ENCODE data around the gene GAS7. TPM values are rescaled to one million over a fixed set of nuclear protein-coding genes. Genes with fewer than 3 reads are reported as not detected.

Gene GAS7
- total and polyA plus RNA-seq, 9 of the 15 experiments (the other 6 are each of a cell fraction or from before 2014, with no cell fraction given) = 0.11 to 0.33 TPM; not detected in 7

GRCh38 chr17:10144982-10145381, 53.4 kb downstream of the GAS7 start (continued):
- TF ChIP-seq RNF219 (CRISPR knock-in tag; IDR thresholded peaks at IDR 0.05) = no peak
- TF ChIP-seq PTBP1 (IDR thresholded peaks at IDR 0.05; ENCODE audit: low read depth, low read length) = no peak
- TF ChIP-seq DMBX1 (CRISPR knock-in tag; IDR thresholded peaks at IDR 0.05; ENCODE audit: borderline replicate concordance) = no peak

GRCh38 chr17:10144456-10144855, 54.0 kb downstream of the GAS7 start:
- Histone ChIP-seq H3K27ac (ENCODE audit: extremely low read depth, low read depth, low read length) (no peak overlapping the region), H3K4me1 (replicated peaks in 1 of 2; ENCODE audit: control insufficient read depth in 2 of 2, insufficient read depth in 2 of 2, low read length in 2 of 2) (no peaks in the 10 kb centered on the region), H3K79me2 (ENCODE audit: control insufficient read depth, insufficient read depth, low read length) (no peaks in the 10 kb centered on the region), H3K9ac (ENCODE audit: insufficient read depth in 1 of 2, low read depth in 2 of 2, low read length in 2 of 2) (no peak overlapping the region), H3K36me3 (ENCODE audit: control insufficient read depth, insufficient read depth, low read length) (no peaks in the 10 kb centered on the region), H3K9me3 (replicated peaks; ENCODE audit: control insufficient read depth, insufficient read depth, low read depth, low read length) (no peaks in the 10 kb centered on the region), H3K27me3 (ENCODE audit: control insufficient read depth in 2 of 2, insufficient read depth in 2 of 2, low read length in 2 of 2) (no peaks in the 10 kb centered on the region; a peak in 3 of 5 replicates), H3K4me2 (ENCODE audit: insufficient read depth, low read length) (no peak overlapping the region), H2AFZ (ENCODE audit: low read depth, low read length) (no peak overlapping the region), H4K20me1 (replicated peaks; ENCODE audit: control insufficient read depth, insufficient read depth, low read length) (no peaks in the 10 kb centered on the region), H3K9me1 (ENCODE audit: control insufficient read depth, insufficient read depth, low read length) (no peaks in the 10 kb centered on the region), H3K4me3 (no peak overlapping the region)
- ATAC-seq (no peak), FAIRE-seq (no peak), DNase-seq (ENCODE audit: extremely low read depth in 1 of 4, low spot score in 3 of 4) (no peak)
- no TSS peak for BruUV-seq (replicated peaks)
- TF ChIP-seq FOXA3 (CRISPR knock-in tag; conservative IDR thresholded peaks at IDR 0.05 in 1 of 2, IDR thresholded peaks at IDR 0.05 in 1 of 2) = no peak
- TF ChIP-seq ARNT (IDR thresholded peaks at IDR 0.05) = no peak
- TF ChIP-seq ZNF695 (CRISPR knock-in tag; IDR thresholded peaks at IDR 0.05) = no peak
- TF ChIP-seq GATAD2B (IDR thresholded peaks at IDR 0.05; ENCODE audit: borderline replicate concordance) = no peak
- TF ChIP-seq HMG20B (CRISPR knock-in tag; IDR thresholded peaks at IDR 0.05) = no peak
- no peak for TF ChIP-seq IFI16 (CRISPR knock-in tag; IDR thresholded peaks at IDR 0.05)
- no peak for TF ChIP-seq FOXO4 (CRISPR knock-in tag; IDR thresholded peaks at IDR 0.05)
- TF ChIP-seq ZNF197 (CRISPR knock-in tag; IDR thresholded peaks at IDR 0.05; ENCODE audit: low read depth) = no peak
- no peak for TF ChIP-seq SMARCB1 (IDR thresholded peaks at IDR 0.05; ENCODE audit: insufficient read length, low read depth)
- in situ Hi-C loops (cut with MboI) (no loop called here), intact Hi-C loops (cut with micrococcal nuclease) (no loop called here)
- ChIA-PET CTCF (ENCODE audit: low intra/inter-chr PET ratio) (no interaction called here), POLR2A (no interaction called here)
- WGBS (ENCODE audit: insufficient coverage, low coverage, missing lambda C conversion rate) = 0% methylated on average over 3 of the region's 6 CpGs
